ENCODE data around the gene TARS2.

GRCh38 chr1:150545486-150546032 lies 58.3 kb downstream of the TARS2 start:
- TF ChIP-seq POLR2A (IDR thresholded peaks at IDR 0.05) = no peak
- TF ChIP-seq CTCF (IDR thresholded peaks at IDR 0.05) = no peak

Data from tibial nerve (tissue), 3 donors.